Liver (tissue), 9 donors: Measurements from ENCODE around the gene MSLN. TPM values are rescaled to one million over a fixed set of nuclear protein-coding genes. Genes with fewer than 3 reads are reported as not detected.

ENCODE experiments used
- DNase-seq: peaks from one replicate; pipeline ENCODE4 v3.0.0-alpha.2; 2017; ENCODE audit warnings: low spot score
- H3K27ac ChIP-seq, 2 donors: one replicate each; pipeline ENCODE4 v1.7.0; 2013; ENCODE audit warnings: inconsistent platforms in 2 of 2, low read length in 2 of 2, control low read depth in 1 of 2, low read depth in 1 of 2, mild to moderate bottlenecking in 1 of 2
- H3K27me3 ChIP-seq, 4 donors: one replicate each; pipeline versions ENCODE4 v1.6.1 to v1.7.0; 2013; ENCODE audit warnings: low read length in 3 of 4, inconsistent platforms in 1 of 4, mild to moderate bottlenecking in 1 of 4, moderate library complexity in 1 of 4; ENCODE audit not compliant: control insufficient read depth in 4 of 4, insufficient read depth in 4 of 4
- H3K36me3 ChIP-seq, 4 donors: one replicate each; pipeline versions ENCODE4 v1.6.1 to v1.7.0; 2013; ENCODE audit warnings: low read length in 3 of 4, mild to moderate bottlenecking in 3 of 4, low read depth in 1 of 4, moderate library complexity in 1 of 4; ENCODE audit not compliant: control insufficient read depth in 4 of 4, insufficient read depth in 3 of 4
- H3K4me1 ChIP-seq, 4 donors: one replicate each; pipeline versions ENCODE4 v1.6.1 to v1.7.0; 2013; ENCODE audit warnings: low read length in 3 of 4, mild to moderate bottlenecking in 3 of 4, moderate library complexity in 1 of 4; ENCODE audit not compliant: control insufficient read depth in 4 of 4, insufficient read depth in 4 of 4
- H3K4me3 ChIP-seq, 3 donors: one replicate each; pipeline versions ENCODE4 v1.6.1 to v1.7.0; 2013; ENCODE audit warnings: low read length in 3 of 3, control low read depth in 1 of 3, low read depth in 1 of 3, mild to moderate bottlenecking in 1 of 3
- H3K9ac ChIP-seq, 2 donors: one replicate each; pipeline ENCODE4 v1.7.0; 2013; ENCODE audit warnings: low read length in 2 of 2, mild to moderate bottlenecking in 2 of 2, moderate library complexity in 2 of 2, control low read depth in 1 of 2, low read depth in 1 of 2
- H3K9me3 ChIP-seq, 4 donors: one replicate each; pipeline versions ENCODE4 v1.6.1 to v1.7.0; 2013; ENCODE audit warnings: low read length in 3 of 4; ENCODE audit not compliant: control insufficient read depth in 4 of 4
- ATF3 ChIP-seq: IDR thresholded peaks from 2 replicates; pipeline ENCODE4 v1.6.1; 2016; ENCODE audit warnings: antibody characterized with exemption
- CTCF ChIP-seq: fragments of 150-350 bp; IDR thresholded peaks from 2 replicates; pipeline ENCODE4 v1.5.1; 2017; ENCODE audit warnings: improper control_type of control experiment, low read depth, low read length; ENCODE audit not compliant: missing input control
- EGR1 ChIP-seq, 2 donors: IDR thresholded peaks; 2 replicates each; pipeline ENCODE4 v1.6.1; 2016 to 2018; ENCODE audit warnings: antibody characterized with exemption in 2 of 2, low read depth in 2 of 2
- FOXA2 ChIP-seq: IDR thresholded peaks from 2 replicates; pipeline ENCODE4 v1.6.1; 2016; ENCODE audit warnings: antibody characterized with exemption
- GABPA ChIP-seq, 2 donors: IDR thresholded peaks in 1 of 2; conservative IDR thresholded peaks in 1 of 2; 2 replicates each; pipeline ENCODE4 v1.6.1; 2016; ENCODE audit warnings: antibody characterized with exemption in 2 of 2, mild to moderate bottlenecking in 1 of 2, moderate library complexity in 1 of 2
- NR2F2 ChIP-seq: IDR thresholded peaks from 2 replicates; pipeline ENCODE4 v1.6.1; 2016; ENCODE audit warnings: antibody characterized with exemption
- REST ChIP-seq: IDR thresholded peaks from 2 replicates; pipeline ENCODE4 v1.6.1; 2016; ENCODE audit warnings: antibody characterized with exemption, mild to moderate bottlenecking
- YY1 ChIP-seq: IDR thresholded peaks from 2 replicates; pipeline ENCODE4 v1.6.1; 2016; ENCODE audit warnings: antibody characterized with exemption, mild to moderate bottlenecking
- ZBTB33 ChIP-seq: IDR thresholded peaks from 2 replicates; pipeline ENCODE4 v1.6.1; 2016; ENCODE audit warnings: antibody characterized with exemption
- WGBS: extraction: QIAGEN DNeasy Blood & Tissue Kit; methylation state at CpG from one replicate; pipeline ENCODE4 v1.1.7; 2013; 5-methylcytosine and 5-hydroxymethylcytosine counted together
- polyA plus RNA-seq, 2 donors: library from polyadenylated mRNA; stranded (reverse) in 1 of 2; unstranded in 1 of 2; fragments of 200-250 nt in 1 of 2; fragments of >200 nt in 1 of 2; fragmentation: Nextera tagmentation in 1 of 2; extraction: Ambion mirVana in 1 of 2; gene quantifications; one replicate each; pipeline versions ENCODE4 v1.2.1 to v1.2.3, GENCODE V29; 2013 to 2015
- total RNA-seq, 2 donors: library from RNA; depleted of rRNA; stranded (reverse); fragments of >200 nt; gene quantifications; one replicate each; pipeline ENCODE4 v1.2.3, GENCODE V29; 2014
- donor health status: healthy.
- donor health status: healthy.
- donor health status: healthy.
- donor health status: healthy.
- donor health status: healthy.

The MSLN gene
- total and polyA plus RNA-seq, 4 donors, result 0.03 to 0.65 (median 0.08) TPM; not detected in 1

GRCh38 chr16:725463-726187 lies 34.9 kb upstream of the MSLN start:
- peaks cover 8 to 28% (median 22%) of the 10 kb centered on the region in 4 donors for H3K4me1 ChIP-seq
- no peak overlapping the region for H3K9ac ChIP-seq
- no peak for TF ChIP-seq NR2F2
- no peak for TF ChIP-seq REST
- TF ChIP-seq ATF3, result no peak
- no peak for TF ChIP-seq GABPA (IDR thresholded peaks at IDR 0.05 in 1 of 2, conservative IDR thresholded peaks at IDR 0.05 in 1 of 2)
- TF ChIP-seq FOXA2, result no peak
- no peak for DNase-seq
- WGBS, result 62% methylated on average over 23 of the region's 23 CpGs
- no peaks in the 10 kb centered on the region for H3K9me3 ChIP-seq
- H3K4me3 ChIP-seq, result no peak overlapping the region
- H3K27ac ChIP-seq, result no peak overlapping the region
- H3K36me3 ChIP-seq, result peaks cover 0 to 3% (median 0%) of the 10 kb centered on the region in 4 donors
- peaks cover 0 to 2% (median 0%) of the 10 kb centered on the region in 4 donors for H3K27me3 ChIP-seq

- Histone ChIP-seq H3K9me3 (no peaks in the 10 kb centered on the region), H3K4me1 (peaks cover 8 to 28% (median 21%) of the 10 kb centered on the region in 4 donors), H3K27ac (no peak overlapping the region), H3K27me3 (peaks cover 0 to 2% (median 0%) of the 10 kb centered on the region in 4 donors), H3K36me3 (peaks cover 0 to 3% (median 0%) of the 10 kb centered on the region in 4 donors), H3K4me3 (no peak overlapping the region), H3K9ac (no peak overlapping the region)
- TF ChIP-seq GABPA (IDR thresholded peaks at IDR 0.05 in 1 of 2, conservative IDR thresholded peaks at IDR 0.05 in 1 of 2), result no peak
- no peak for TF ChIP-seq YY1
- TF ChIP-seq EGR1 (IDR thresholded peaks at IDR 0.05; ENCODE audit: low read depth in 2 of 2), result no peak
- TF ChIP-seq CTCF, result no peak
- no peak for TF ChIP-seq FOXA2
- TF ChIP-seq ZBTB33, result no peak
- no peak for DNase-seq
- 20% methylated on average over 9 of the region's 9 CpGs for WGBS
Observed at GRCh38 chr16:726188-726437, 34.4 kb upstream of the MSLN start.
